GM23248 (cell line): ENCODE results near the gene KCNJ10.

ENCODE experiments used
- EZH2 ChIP-seq: fragments of 200-600 bp; sonication (generic); IDR thresholded peaks from 2 replicates; pipeline ENCODE4 v1.6.1; 2018; ENCODE audit warnings: antibody characterized with exemption, mild to moderate bottlenecking; ENCODE audit not compliant: insufficient read depth, poor library complexity, severe bottlenecking
- EZH2phosphoT487 ChIP-seq: fragments of 200-600 bp; sonication (generic); IDR thresholded peaks from 2 replicates; pipeline ENCODE4 v1.6.1; 2018; ENCODE audit warnings: antibody characterized with exemption, moderate library complexity, mild to moderate bottlenecking, low read depth; ENCODE audit not compliant: insufficient read depth

GRCh38 chr1:160082926-160083325, 13.0 kb upstream of the KCNJ10 start:
- no peak for TF ChIP-seq EZH2phosphoT487
- TF ChIP-seq EZH2 = no peak
